Left ventricle myocardium superior (tissue), 1 donor: ENCODE data around the gene NUP133. TPM values are rescaled to one million over a fixed set of nuclear protein-coding genes. Genes with fewer than 3 reads are reported as not detected.

ENCODE experiments used
- ATAC-seq: fragments of 200-7000 bp; cut with Tn5 transposase; one replicate; pipeline ENCODE4 v1.9.1; 2020; ENCODE audit warnings: mild to moderate bottlenecking, moderate library complexity
- DNase-seq: peaks from one replicate; pipeline ENCODE4 v3.0.0-alpha.2; 2020
- intact Hi-C: fragments of 100-400 bp; cut with micrococcal nuclease; formaldehyde crosslinking; loops from one replicate; pipeline ENCODE4 v1.11.0; 2022
- total RNA-seq: library from RNA; stranded (reverse); fragmentation: NEBNext Ultra II Directional; extraction: Animal tissue kit (Norgen Biotek cat#: 25700); gene quantifications from one replicate; pipeline ENCODE4 v1.2.1, GENCODE V29; 2021
- donor health status: DM: no; HTN: yes; CAD: no; lungs with severe emphysema.

NUP133 gene
- total RNA-seq, 1 donor from 2014 or later: 30.6 TPM

GRCh38 chr1:229461032-229461668, 47.0 kb downstream of the NUP133 start:
- ATAC-seq (peak; percentile 94), DNase-seq (peak; percentile 73)
- intact Hi-C loops: no loop called here

GRCh38 chr1:229459815-229460214, 48.3 kb downstream of the NUP133 start:
- no peak for DNase-seq
- intact Hi-C loops: no loop called here
- no peak for ATAC-seq

DNA sequence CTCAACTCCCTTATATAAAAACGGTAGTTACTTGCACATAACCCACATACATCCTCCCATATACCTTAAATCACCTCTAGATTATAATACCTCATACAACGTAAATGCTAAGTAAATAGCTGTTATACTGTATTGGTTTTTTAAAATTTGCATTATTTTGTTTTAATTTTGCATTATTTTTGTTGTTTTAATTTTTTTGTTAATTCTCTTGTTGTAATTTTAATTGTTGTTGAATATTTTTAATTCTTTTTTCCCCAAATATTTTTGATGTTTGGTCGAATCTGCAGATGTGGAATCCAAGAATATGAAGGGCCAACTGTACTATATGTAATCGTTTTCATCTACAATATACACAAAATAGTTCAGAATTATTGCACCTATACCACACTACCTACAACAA, 50.7 kb downstream of the NUP133 start:
- DNase-seq (no peak), ATAC-seq (no peak)
- intact Hi-C loops: no loop called here

DNA sequence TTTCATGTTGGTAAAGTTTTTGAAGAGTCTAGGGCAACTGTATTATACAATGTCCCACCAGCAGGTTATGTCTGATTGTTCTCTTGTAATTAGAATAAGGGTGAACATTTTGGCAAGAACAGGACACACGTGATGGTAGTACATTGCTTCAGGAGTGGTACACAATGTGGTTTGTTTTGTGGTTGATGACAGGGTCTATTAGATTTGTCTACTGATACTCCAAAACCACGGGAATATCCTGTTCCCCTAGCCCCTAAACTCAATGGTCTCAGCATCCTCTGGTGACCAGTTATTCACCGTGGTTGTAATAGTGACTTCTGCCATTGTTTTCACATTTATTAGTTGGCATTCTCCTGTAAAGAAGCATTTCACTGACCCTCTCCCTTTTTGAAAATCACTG, 52.1 kb downstream of the NUP133 start:
- intact Hi-C loops: no loop called here
- no peak for ATAC-seq
- DNase-seq: no peak

- ATAC-seq (no peak), DNase-seq (no peak)
- intact Hi-C loops: no loop called here
Measured at GRCh38 chr1:229454056-229454455, 54.1 kb downstream of the NUP133 start.

DNA sequence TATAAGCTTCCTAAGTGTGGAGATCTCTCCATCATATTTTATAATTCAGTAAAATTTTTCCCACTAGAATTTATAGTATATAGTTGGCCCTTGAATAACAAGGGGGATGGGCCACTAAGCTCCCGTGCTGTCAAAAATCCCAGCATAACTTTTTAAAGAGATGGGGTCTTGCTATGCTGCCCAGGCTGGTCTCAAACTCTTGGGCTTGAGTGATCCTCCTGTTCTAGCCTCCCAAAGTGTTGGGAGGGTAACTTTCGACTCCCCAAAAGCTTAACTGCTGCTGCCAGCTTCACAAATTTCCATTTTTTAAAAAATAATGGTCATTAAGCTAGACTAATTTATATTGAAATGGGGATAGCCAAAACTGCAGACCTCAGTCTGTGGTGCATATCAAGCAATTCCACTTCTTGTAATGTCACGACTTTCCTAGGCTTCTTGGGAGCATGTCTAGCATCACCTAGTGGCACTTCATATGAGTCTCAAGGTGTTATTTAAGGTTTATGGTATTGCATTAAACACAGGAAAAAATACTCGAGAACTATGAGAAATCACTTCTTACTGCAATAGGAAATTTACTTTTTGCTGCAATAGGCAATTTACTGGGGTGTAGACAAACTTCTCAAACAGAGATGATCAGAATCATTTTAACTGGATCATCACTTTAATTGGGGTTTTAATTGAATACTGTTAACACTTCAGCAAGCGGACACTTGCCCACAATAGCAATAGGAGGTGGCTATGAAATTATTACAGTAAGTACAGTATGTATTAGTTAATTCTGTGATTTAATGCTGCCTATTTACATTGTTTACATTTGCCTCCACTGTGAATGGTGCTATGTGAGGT, 55.0 kb downstream of the NUP133 start:
- ATAC-seq (no peak), DNase-seq (no peak)
- intact Hi-C loops: no loop called here

- intact Hi-C loops: no loop called here
- ATAC-seq (peak; percentile 56), DNase-seq (no peak)
Measured at GRCh38 chr1:229448845-229449244, 59.3 kb downstream of the NUP133 start.

- intact Hi-C loops: no loop called here
- ATAC-seq (peak; percentile 22), DNase-seq (no peak)
Measured at GRCh38 chr1:229448354-229448753, 59.8 kb downstream of the NUP133 start.

DNA sequence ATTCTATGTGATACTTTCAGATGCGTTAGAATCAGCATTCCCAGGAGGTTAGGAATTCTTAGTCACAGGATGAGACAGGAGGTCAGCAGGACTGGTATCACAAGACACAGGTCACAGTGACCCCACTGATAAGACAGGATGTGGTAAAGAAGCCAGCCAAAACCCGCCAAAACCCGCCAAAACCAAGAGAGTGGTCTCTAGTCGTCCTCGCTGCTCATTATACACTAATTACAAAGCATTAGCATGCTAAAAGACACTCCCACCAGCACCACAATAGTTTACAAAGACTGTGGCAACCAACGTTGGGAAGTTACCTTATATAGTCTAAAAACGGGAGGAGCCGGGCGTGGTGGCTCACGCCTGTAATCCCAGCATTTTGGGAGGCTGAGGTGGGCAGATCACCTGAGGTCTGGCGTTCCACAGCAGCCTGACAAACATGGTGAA, 60.3 kb downstream of the NUP133 start:
- intact Hi-C loops: no loop called here
- ATAC-seq: no peak
- no peak for DNase-seq

DNA sequence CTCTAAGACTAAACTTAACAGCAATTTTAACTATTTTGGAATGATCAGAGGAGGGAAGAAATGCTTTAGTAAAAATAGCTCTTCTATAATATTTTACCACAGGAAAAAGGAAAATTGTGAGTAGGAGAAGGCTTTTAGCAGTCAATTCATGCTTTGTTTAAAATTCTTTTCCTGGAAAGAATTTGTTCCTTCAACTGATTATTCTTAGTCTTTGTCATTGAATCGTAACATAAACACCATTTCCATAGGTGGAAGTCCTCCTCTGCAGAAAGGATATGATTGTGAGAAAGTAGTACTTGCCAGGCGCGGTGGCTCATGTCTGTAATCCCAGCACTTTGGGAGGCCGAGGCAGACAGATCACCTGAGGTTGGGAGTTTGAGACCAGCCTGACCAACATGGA, 62.3 kb downstream of the NUP133 start:
- ATAC-seq (no peak), DNase-seq (no peak)
- intact Hi-C loops: no loop called here

DNA sequence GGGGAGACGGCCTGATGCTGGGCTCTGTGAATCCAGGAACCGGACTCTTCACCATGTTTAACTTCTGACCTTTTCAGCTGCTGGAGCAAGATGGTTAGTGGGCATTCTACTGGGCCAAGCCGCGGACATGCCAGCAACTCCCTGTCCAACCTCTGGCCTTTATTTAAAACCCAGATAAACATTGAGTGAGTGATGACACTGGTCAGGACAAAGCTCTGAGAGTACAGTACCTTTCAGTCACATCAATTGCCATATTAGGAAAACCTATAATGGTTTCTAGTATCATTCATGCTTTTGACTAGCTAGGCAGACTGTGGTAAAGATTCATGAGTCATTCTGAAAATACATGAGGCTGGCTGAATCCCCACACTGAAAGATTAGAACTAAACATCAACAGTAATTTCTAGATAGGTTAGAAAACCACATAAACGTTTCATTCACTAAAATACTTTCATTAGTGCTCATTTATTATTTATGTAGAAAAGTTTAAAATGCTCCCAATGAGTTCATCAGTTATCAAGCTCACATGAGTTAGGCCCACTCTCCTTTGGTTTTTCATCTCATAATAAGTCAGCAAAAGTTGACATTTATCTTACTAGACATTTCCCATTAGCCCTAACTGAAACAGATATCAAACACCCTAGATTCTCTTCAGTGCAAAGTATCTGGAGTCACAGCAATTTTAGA, 67.1 kb downstream of the NUP133 start:
- ATAC-seq (peak; percentile 68), DNase-seq (no peak)
- intact Hi-C loops: no loop called here

DNA sequence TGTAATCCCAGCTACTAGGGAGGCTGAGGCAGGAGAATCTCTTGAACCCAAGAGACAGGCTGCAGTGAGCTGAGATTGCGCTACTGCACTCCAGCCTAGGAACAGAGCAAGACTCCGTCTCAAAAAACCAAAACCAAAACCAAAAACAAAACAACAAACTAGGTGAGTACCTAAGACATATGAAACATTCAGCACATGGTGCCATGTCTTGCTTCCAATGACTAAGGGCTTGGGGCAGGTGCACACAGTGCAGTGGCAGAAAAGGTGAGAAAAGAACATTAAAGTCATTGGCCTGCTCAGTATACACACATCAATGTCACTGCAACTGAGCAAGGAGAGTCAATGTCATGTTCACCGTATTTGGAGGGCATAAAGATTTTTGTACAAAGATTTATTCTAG, 70.1 kb downstream of the NUP133 start:
- ATAC-seq: no peak
- intact Hi-C loops: no loop called here
- no peak for DNase-seq

GRCh38 chr1:229437443-229437842, 70.7 kb downstream of the NUP133 start:
- ATAC-seq: no peak
- intact Hi-C loops: no loop called here
- DNase-seq: no peak

DNA sequence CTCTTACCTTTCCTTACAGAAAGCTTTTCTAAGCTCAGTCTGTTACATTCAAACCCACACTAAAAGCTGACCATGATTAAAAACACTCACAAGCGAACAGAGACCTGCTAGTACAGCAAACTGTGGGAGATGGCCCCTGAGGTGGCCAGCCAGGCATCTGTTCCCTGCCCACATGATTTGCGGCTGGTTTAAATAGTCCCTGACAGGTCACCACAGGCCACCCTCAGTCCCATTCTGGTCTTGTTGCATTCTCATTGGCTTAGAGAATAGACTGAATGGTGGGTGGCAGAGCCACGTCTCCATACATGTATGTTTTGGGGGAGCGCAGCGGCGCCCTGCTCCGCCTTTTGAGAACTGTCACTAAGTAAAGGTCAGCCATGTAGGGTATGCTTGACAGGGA, 71.9 kb downstream of the NUP133 start:
- DNase-seq (no peak), ATAC-seq (no peak)
- intact Hi-C loops: no loop called here

DNA sequence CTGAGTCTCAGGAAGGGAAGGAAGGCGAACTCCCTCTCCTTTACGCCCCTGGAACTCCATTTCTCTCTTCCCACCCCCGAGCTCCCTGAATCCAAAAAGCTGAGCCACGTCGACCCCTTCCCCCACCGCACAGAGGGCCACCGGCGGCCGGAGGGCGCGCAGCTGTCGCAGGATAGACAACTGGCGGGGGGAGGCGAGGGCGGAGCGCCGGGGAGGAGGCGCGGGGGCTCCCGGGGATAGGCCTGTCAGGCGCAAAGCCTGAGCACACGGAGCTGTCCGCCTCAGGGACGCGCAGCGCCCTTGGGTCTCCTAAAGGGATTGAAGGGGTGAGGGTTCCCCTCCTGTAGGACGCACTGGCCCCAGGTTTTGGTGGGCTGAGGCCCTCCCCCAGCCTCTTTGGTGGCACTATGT, 73.5 kb downstream of the NUP133 start:
- intact Hi-C loops: no loop called here
- ATAC-seq (peak; percentile 75), DNase-seq (peak; percentile 73)

GRCh38 chr1:229434005-229434640, 74.0 kb downstream of the NUP133 start, which contains the start of gene ACTA1:
ACTA1 (minus strand) TSS chr1:229434094; CDS start chr1:229433115, 979 bp downstream.
- peak; percentile 80 for DNase-seq
- intact Hi-C loops: no loop called here

GRCh38 chr1:229433364-229434004, 74.7 kb downstream of the NUP133 start:
- DNase-seq (no peak), ATAC-seq (no peak)
- intact Hi-C loops: no loop called here

More at GRCh38 chr1:229434005-229434640, 74.0 kb downstream of the NUP133 start, which contains the start of gene ACTA1:
- ATAC-seq: peak; percentile 78

DNA sequence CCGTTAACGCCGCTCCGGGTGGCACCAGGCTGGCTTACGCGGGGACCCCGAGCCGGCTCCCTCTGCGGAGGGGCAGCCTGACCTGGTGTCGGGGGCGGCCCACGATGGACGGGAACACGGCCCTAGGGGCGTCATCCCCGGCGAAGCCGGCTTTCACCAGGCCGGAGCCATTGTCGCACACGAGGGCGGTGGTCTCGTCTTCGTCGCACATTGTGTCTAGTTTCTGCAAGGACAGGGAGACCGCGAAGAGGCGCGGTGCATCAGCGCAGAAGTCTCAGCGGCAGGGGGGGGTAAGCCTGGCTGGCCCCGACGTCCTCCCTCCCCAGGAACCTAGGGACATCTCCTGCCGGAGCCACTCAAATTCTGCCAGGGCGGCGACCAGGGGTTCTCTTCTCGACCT, 75.2 kb downstream of the NUP133 start:
- no peak for DNase-seq
- no peak for ATAC-seq
- intact Hi-C loops: no loop called here

DNA sequence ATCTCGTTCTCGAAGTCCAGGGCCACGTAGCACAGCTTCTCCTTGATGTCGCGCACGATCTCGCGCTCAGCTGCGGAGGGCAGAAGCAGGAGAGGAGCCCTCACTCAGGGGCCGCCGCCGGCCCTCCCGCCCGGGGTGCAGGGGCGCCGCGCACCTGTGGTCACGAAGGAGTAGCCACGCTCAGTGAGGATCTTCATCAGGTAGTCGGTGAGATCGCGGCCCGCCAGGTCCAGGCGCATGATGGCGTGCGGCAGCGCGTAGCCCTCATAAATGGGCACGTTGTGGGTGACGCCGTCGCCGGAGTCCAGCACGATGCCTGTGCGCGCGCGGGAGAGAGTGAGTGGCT, 76.1 kb downstream of the NUP133 start:
- DNase-seq: no peak
- no peak for ATAC-seq
- intact Hi-C loops: no loop called here
